Measurements from ENCODE around the gene BLOC1S4.

The BLOC1S4 gene

DNA sequence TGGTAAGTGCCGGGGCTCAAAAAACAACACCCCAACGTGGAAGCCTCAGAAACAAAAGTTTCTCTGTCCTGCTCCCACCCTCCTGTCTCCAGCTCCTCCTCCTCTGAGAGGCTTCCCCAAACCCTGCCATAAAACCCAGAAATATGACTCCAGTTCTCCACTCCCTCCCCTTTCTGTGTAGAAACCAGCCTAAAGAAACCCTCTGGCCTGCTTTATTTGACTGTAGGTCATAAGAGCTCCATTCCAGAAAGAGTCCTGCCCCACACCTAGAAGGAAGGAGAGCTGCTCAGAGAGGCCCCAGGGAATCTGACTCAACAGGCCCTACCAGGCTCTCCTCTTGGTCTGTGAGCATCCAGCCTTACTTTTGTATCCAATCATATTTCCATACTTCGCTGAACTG lies 23.2 kb upstream of the BLOC1S4 start:
- no peak for DNase-seq

- DNase-seq = no peak
These were observed 22.5 kb upstream of the BLOC1S4 start, which contains the start of gene S100P for GRCh38 chr4:6693231-6694176. S100P (plus strand) TSS chr4:6693878; CDS start chr4:6693933, 55 bp downstream.

DNA sequence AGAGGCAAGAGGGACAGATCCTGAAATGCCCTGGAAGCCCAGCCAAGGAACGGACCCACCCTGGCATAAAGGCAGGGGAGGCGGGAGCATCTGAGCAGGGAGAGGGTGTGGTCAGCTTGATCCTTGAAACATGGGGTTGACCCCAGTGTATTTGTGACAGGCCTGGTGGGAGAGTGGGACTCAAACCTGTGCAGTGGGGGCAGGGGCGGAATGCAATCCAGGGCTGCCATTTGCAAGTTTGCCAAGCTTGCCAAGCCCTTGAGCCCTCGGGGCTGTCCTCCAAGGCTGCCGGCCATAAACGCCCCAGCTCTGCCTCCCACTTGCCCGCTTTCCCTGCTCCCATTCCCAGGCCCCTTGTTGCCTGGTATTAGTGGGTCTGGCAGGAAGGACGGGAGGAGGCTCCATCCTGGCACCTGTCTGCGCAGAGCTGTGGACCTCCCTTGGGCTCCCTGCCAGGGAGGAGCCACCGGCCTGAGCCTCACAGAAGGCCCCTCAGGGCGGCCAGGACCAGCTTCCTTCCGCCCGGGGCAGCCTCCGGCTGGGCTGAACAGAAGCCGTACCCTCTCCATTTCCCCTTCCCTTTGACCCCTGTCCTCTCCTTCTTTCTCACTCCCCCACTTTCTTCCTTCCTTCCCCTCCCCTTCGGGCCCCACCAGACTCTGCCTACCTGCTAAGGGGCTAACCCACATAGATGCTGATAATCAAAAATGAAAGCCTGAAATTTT lies 21.6 kb upstream of the BLOC1S4 start:
- no peak for DNase-seq

DNA sequence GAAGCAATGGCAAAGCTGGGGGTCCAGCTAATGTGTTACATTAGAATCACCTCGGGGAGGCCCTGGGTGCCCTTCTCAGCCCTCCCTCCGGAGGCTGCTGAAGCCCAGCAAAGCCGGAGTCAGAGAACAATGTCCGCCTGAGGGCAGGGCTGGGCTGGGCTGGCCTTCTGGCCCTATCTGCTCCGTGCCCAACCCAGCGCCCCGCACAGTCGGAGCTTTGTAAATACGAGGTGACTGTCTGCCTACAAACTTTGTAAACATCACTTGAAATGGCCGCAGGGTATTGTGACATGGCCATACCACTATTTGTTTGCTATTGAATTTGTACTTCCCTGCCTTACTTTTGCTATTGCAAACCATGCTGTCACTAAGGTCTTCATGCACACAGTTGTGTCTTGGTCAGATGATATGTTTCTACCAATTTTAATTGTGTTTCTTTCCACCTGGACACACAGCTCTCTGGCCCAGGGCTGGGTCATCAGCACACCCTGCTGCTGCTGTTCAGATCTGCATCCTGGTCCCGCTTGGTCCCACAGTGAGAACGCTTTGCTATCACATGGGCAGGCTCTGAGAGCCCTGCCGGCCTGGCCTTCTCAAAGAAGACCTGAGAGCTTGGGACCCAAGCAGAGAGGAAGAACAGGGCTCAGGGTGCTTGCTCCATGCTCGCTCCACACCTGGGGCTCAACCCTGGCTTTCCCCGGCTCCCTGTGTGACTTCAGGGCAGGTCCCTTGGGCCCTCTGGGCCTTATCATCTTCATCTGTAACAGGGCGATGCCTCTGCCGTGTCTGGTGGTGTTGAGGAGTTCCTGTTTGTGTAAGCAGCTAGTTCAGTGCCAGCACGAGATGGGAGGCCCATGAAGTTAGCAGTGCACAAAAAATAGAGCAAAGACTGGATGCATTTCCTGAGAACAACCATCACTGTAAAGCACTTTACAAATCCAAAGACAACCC lies 20.0 kb upstream of the BLOC1S4 start:
- DNase-seq = no peak

GRCh38 chr4:6696611-6697010 lies 19.4 kb upstream of the BLOC1S4 start:
- DNase-seq = no peak

DNA sequence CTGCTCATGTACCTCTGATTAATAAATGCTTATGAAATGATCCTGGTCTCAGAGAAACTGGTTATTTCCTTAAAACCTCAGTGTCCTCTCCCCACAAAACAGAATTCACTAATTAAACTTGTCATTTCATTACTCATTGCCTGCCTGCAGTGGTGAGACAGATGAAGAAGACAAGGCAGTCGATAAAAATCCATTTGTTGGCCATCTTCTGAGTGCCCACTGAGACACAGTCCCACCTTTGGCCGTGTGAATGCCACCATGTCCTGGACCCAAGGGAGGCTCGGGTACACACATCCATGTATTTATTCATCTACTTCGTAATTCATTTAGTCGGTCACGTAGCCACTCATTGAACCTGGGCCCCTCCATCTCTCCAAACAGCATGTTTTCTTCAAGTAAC lies 18.8 kb upstream of the BLOC1S4 start:
- no peak for DNase-seq

DNA sequence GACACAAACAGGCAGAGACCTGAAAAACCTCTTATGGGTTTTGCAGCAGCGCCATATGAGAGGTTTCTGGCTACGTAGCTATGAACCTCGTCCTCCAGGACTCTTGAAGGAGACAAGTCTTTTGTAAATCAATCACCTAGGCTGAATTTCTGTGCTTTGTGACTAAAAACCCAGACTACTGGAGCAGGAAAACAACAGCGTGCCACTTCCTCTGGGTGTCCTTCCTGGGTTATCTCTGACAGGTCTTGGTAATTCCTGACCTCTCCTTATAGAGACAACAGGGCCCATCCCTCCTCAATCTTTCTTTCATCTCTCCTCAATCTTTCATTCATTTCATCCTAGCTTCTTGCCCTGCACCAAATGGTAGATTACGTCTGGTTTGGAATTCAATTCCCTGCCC lies 16.6 kb upstream of the BLOC1S4 start:
- no peak for DNase-seq

- no peak for DNase-seq
These were observed 16.1 kb upstream of the BLOC1S4 start for GRCh38 chr4:6699903-6700302.

GRCh38 chr4:6701371-6701770 lies 14.6 kb upstream of the BLOC1S4 start:
- DNase-seq = no peak

DNA sequence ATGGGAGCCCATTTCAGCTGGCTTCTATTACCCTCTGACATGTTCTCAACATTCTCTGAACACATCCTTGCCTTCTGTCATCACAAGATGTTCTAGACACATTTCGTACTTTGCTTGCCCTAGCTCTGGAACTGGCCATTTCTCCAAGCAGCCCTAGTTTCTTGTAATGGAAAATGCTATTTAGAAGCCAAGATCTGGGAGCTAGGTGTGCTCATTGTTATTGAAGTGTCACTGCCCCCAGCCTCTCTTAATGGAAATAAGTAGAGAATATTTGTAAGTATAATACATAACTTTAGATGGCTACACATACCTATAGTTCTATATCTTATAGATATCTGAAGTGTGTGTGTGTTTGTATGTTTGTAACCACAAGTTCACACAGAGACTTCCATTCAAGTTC lies 13.2 kb upstream of the BLOC1S4 start:
- DNase-seq = no peak

DNA sequence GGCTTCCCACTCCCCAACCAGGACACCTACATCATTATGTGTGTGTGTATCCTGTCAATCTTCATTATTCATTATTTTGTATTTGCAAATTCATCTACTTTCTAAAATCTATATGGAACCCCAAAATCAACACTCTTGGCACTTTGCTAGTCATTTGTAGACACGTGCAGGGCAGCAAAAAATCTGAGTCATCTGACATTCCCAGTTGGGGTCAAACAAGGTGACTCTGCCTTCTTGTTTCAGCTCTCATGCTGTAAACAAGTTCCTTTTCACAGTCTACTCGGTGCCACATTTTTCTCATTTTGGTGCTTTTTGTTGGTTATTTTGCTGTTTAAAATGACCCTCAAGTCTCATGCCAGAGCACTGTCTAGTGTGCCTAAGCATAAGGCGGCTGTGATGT lies 12.2 kb upstream of the BLOC1S4 start:
- DNase-seq = no peak

- DNase-seq = no peak
These were observed 10.3 kb upstream of the BLOC1S4 start for GRCh38 chr4:6705646-6706045.

DNA sequence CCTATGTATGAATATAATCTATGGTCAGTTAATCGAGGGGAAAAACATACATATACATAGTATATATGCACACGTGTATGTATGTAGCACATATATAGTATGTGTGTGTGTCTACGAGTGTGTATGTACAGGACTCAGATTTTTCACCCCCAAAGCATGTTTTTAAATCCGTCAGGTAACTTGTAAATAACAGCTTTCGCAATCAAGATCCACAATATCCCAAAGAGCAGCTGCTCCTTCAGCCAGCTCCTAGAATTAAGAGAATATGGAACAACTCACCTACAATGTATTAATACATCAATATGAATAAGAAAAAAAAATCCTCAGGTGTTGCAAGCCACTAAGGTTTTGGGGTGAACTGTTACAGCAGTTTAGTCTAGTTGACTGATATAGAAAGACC lies 9.8 kb upstream of the BLOC1S4 start:
- DNase-seq = no peak

GRCh38 chr4:6709230-6710114 lies 6.5 kb upstream of the BLOC1S4 start, which contains the start of gene MRFAP1L1:
MRFAP1L1 (minus strand) TSS chr4:6709865; CDS start chr4:6709629, 236 bp downstream.
- peak; percentile 95 for DNase-seq

GRCh38 chr4:6710282-6710681 lies 5.7 kb upstream of the BLOC1S4 start:
- no peak for DNase-seq

- DNase-seq = no peak
These were observed 5.0 kb upstream of the BLOC1S4 start for GRCh38 chr4:6710996-6711395.

GRCh38 chr4:6714954-6715353 lies 1.0 kb upstream of the BLOC1S4 start:
- no peak for DNase-seq

DNA sequence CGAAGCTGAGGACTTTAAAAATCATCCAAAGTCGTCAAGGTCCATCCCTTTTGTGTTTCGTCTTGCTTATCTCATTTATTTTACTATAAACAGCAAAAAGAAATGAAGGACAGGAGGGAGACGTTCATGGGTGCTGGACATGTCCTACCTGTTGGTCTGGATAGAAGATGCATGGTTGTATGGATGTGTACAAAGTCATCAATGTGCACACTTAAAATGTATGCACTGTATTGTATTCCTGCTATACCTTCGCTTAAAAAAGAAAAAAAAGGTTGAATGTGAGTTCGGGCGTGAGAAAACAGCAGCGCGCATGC lies 313 bp upstream of the BLOC1S4 start:
- DNase-seq = no peak

- no peak for DNase-seq
These were observed 1.1 kb downstream of the BLOC1S4 start for GRCh38 chr4:6716958-6717655.

- no peak for DNase-seq
These were observed 3.1 kb downstream of the BLOC1S4 start for GRCh38 chr4:6718932-6719610.
